Lung (tissue), 12 donors: Measurements from ENCODE around the gene ARHGEF16. TPM values are rescaled to one million over a fixed set of nuclear protein-coding genes. Genes with fewer than 3 reads are reported as not detected.

ENCODE experiments used
- ATAC-seq: fragments of 200-7000 bp; cut with Tn5 transposase; one replicate; pipeline ENCODE4 v1.9.1; 2020; ENCODE audit warnings: moderate number of reproducible peaks; ENCODE audit not compliant: insufficient read depth, low FRiP score
- DNase-seq, 3 donors: peaks; one replicate each; pipeline ENCODE4 v3.0.0-alpha.2; 2013 to 2017
- H3K27ac ChIP-seq, 2 donors: one replicate each; pipeline ENCODE4 v1.5.1; 2013; ENCODE audit warnings: mild to moderate bottlenecking in 2 of 2, moderate library complexity in 2 of 2, control low read depth in 1 of 2, inconsistent platforms in 1 of 2, low read depth in 1 of 2, low read length in 1 of 2
- H3K27me3 ChIP-seq, 3 donors: one replicate each; pipeline ENCODE4 v1.5.1; 2013; ENCODE audit warnings: low read length in 2 of 3; ENCODE audit not compliant: control insufficient read depth in 3 of 3, insufficient read depth in 3 of 3
- H3K36me3 ChIP-seq, 4 donors: one replicate each; pipeline ENCODE4 v1.5.1; 2013; ENCODE audit warnings: low read length in 4 of 4, mild to moderate bottlenecking in 1 of 4, moderate library complexity in 1 of 4; ENCODE audit not compliant: control insufficient read depth in 4 of 4, insufficient read depth in 4 of 4
- H3K4me1 ChIP-seq, 5 donors: one replicate each; pipeline ENCODE4 v1.5.1; 2013; ENCODE audit warnings: low read length in 5 of 5, mild to moderate bottlenecking in 2 of 5, moderate library complexity in 1 of 5; ENCODE audit not compliant: control insufficient read depth in 5 of 5, insufficient read depth in 5 of 5
- H3K4me3 ChIP-seq: one replicate; pipeline ENCODE4 v1.5.1; 2013; ENCODE audit warnings: mild to moderate bottlenecking, control low read depth, moderate library complexity
- H3K9ac ChIP-seq, 2 donors: one replicate each; pipeline ENCODE4 v1.5.1; 2013; ENCODE audit warnings: low read length in 2 of 2, control low read depth in 1 of 2; ENCODE audit not compliant: insufficient read depth in 1 of 2
- H3K9me3 ChIP-seq, 4 donors: one replicate each; pipeline ENCODE4 v1.5.1; 2013; ENCODE audit warnings: low read length in 3 of 4, mild to moderate bottlenecking in 1 of 4, moderate library complexity in 1 of 4; ENCODE audit not compliant: control insufficient read depth in 4 of 4, insufficient read depth in 3 of 4
- CTCF ChIP-seq: IDR thresholded peaks from 2 replicates; pipeline ENCODE4 v1.5.1; 2012; ENCODE audit warnings: mild to moderate bottlenecking; ENCODE audit errors: control extremely low read depth, extremely low read depth
- WGBS, 2 donors: extraction: QIAGEN DNeasy Blood & Tissue Kit; methylation state at CpG; one replicate each; pipeline ENCODE4 v1.1.7; 2013; 5-methylcytosine and 5-hydroxymethylcytosine counted together
- polyA plus RNA-seq, 2 donors: library from polyadenylated mRNA; stranded (reverse); fragments of 200-250 nt; gene quantifications; one replicate each; pipeline ENCODE4 v1.2.1, GENCODE V29; 2013
- total RNA-seq, 2 donors: library from RNA; depleted of rRNA in 1 of 2; stranded (reverse); fragments of >200 nt in 1 of 2; gene quantifications; one replicate each; pipeline ENCODE4 v1.2.1, GENCODE V29; 2014 to 2021
- donor health status: control.
- donor health status: control.
- donor health status: Bipolar disorder and iron deficiency.
- donor health status: healthy.
- donor health status: DM: yes; HTN: yes; CAD: no.

The ARHGEF16 gene
- total and polyA plus RNA-seq, 4 donors: 6.5 to 14.8 (median 9.8) TPM

GRCh38 chr1:3463013-3463385 is 8.5 kb downstream of the ARHGEF16 start:
- no peaks in the 10 kb centered on the region for H3K9me3 ChIP-seq

GRCh38 chr1:3463408-3463863 is 9.0 kb downstream of the ARHGEF16 start:
- DNase-seq (no peak), ATAC-seq (no peak)
- no peak for TF ChIP-seq CTCF
- no peak overlapping the region for H3K9ac ChIP-seq
- 93 to 94% methylated on average over 20 of the region's 20 CpGs for WGBS, 2 donors
- no peak overlapping the region for H3K27ac ChIP-seq
- no peaks in the 10 kb centered on the region for H3K36me3 ChIP-seq
- H3K27me3 ChIP-seq: no peaks in the 10 kb centered on the region
- peaks cover 0 to 8% (median 0%) of the 10 kb centered on the region in 5 donors for H3K4me1 ChIP-seq
- H3K9me3 ChIP-seq: no peaks in the 10 kb centered on the region
- H3K4me3 ChIP-seq: no peak overlapping the region

More at GRCh38 chr1:3463013-3463385, 8.5 kb downstream of the ARHGEF16 start:
- Histone ChIP-seq H3K4me3 (no peak overlapping the region), H3K9ac (no peak overlapping the region), H3K4me1 (peaks cover 0 to 12% (median 0%) of the 10 kb centered on the region in 5 donors), H3K36me3 (no peaks in the 10 kb centered on the region), H3K27ac (no peak overlapping the region), H3K27me3 (no peaks in the 10 kb centered on the region)
- no peak for DNase-seq
- no peak for TF ChIP-seq CTCF
- ATAC-seq: no peak
- 97% methylated on average over 22 of the region's 22 CpGs for WGBS, 2 donors

DNA sequence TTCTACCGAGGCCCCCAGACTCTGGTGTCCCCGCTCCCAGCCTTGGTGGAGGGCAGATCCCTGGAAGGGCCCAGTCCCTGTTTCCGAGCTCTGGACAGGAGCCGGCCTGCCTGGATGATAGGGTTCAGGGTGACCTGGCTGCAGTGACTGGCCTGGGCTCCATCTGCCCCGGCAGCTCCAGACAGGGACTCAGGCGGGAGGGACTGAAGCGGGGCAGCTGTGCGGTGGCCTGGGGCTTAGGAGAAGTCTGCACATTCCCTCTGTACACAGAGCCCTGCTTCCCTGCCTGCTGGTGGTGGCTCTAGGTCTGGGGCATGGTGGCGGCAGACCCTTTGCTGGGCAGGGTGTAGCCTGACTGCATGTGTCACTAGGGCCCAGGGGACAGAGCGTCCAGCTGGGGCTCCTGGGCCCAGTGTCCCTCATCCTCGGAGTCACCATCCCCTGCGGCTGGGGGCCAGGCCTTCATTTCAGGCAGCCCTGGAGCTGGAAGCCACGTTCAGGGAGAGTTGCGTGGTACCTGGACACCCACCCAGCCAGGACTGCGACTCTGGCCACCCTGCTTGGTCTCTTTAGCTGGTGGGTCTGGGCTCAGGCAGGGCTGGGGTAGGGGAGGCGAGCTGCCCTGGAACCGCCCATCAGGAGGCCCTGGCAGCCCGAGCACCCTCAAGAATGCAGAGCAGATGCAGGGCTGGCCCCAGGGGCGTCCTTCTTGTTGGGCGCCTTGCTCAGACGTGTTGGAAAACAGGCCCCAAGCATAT is 9.6 kb downstream of the ARHGEF16 start:
- H3K9me3 ChIP-seq: no peaks in the 10 kb centered on the region
- DNase-seq (no peak), ATAC-seq (no peak)
- H3K4me1 ChIP-seq: peaks cover 0 to 6% (median 0%) of the 10 kb centered on the region in 5 donors
- no peaks in the 10 kb centered on the region for H3K27me3 ChIP-seq
- 91 to 93% methylated on average over 21 of the region's 21 CpGs for WGBS, 2 donors
- H3K27ac ChIP-seq: no peak overlapping the region
- H3K4me3 ChIP-seq: no peak overlapping the region
- H3K36me3 ChIP-seq: no peaks in the 10 kb centered on the region
- TF ChIP-seq CTCF: no peak
- no peak overlapping the region for H3K9ac ChIP-seq
